Muscle of arm (tissue), 12 donors: ENCODE results near the gene PRPS1. TPM values are rescaled to one million over a fixed set of nuclear protein-coding genes. Genes with fewer than 3 reads are reported as not detected.
"Not testable (repeated sequence)": the region's sequence is repeated elsewhere in the genome, so short reads cannot be mapped to it uniquely, and the experiment has no call there.

Experiments
- DNase-seq: peaks from one replicate; pipeline ENCODE4 v3.0.0-alpha.2; 2013
- polyA plus RNA-seq, 12 donors: library from polyadenylated mRNA; unstranded; fragments of 120-200 nt; gene quantifications; one replicate each; pipeline ENCODE4 v1.2.1, GENCODE V29; 2013; ENCODE audit not compliant: insufficient read length in 12 of 12

PRPS1 gene
- polyA plus RNA-seq, 12 donors, result 22.8 to 33.4 (median 26.5) TPM; not detected in 1

DNA sequence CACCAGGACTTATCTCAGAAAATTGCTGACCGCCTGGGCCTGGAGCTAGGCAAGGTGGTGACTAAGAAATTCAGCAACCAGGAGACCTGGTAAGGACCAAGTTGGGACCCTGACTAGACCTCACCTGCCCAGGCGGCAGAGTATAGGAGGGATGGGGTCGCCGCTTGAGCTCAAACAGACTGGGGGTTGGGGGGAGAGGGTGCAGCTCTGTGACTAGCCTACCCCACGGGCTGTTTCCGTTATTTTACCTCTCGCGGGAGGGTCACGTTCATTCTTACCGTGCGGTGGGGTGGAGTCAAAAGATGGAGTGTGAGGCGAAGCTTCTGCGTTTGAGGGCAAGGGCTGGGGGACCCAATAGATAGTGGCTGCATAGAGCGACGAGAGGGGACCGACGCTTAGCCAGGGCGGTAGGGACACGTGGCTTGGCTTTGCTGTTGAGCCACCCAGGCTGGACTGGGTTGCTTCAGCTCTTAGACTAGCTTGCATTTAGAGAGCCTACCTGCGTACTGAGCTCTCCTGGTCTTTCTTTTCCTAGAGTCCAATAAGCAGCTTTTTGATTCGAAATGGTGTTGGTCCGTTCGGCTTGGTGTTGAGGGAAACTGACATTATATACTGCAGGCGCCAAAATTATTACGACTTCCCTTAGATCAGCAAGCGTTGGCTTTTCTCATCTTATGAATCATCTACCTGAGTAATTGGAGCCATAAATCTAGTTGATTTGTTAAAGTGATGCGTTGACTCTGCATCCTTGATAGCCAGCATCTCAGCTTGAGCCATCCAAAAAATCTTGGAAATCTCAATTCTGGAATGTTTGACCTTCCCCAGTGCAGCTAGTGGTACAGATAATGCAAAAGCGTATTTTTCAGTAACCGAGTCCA is 591 bp downstream of the PRPS1 start:
- peak; percentile 38 for DNase-seq

DNA sequence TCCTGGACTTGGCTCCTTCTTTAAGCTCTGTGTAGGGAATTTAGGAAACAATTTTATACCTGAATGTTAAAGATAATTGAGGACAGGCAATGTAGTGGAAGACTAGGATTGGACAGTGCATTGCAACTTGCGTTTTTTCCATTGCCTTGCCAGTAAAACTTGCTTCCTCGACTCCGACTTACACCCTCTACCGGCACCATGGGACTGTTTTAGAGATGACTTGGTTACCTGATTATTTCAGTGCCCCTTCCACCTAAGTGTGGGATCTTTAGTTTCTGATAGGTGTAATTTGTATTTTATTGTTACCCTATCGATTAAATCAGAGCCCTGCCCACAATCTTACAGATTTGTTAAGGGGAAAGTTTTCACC is 1.2 kb downstream of the PRPS1 start:
- DNase-seq, result peak; percentile 26

DNA sequence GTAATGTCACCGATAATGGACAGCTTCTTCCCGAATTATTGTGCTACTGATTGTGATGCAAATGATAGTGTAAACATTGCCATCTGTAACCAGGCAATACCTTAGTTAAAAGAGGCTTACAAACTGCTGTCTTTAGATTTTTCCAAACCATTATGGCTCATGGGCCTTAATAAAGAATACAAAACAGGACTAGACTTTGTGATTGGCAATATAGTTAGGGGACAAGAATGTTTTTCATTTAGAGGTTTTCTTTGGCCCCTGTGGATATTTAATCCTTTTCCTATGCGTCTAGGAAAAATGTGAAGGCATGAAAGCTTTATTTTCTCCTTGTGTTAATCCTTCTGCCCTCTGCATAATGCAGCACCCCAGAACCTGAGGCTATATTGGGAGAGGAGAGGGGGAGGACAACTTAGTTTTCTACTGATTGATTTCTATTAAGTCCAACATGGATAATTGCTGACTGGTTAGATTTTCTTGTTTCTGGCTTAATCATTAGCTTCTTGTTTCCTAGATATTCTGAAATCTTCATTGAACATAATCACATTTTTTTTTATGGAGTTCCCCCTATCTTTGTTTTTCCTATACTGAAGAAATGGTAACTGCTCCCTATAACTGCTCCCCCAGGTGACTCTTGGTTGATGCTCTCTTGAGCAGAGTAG is 1.9 kb downstream of the PRPS1 start:
- DNase-seq, result no peak

DNA sequence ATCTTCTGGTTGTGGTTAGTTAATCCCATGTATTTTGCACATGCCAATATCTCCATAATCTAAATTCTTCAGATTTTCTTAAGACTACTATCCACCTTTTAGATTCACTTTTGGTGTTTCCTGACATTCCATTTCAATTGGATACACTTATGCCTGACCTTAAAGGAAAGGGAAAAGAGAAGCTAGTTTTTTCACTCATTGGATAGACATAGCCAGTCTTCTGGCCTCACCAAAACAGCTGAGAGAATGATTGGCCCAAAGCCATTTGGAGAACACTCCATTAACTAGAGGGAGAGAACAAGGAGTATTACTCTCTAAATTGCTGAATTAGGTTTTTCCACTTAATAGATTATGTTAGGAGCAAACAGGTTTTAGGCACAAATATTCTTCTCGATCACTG is 4.0 kb downstream of the PRPS1 start:
- no peak for DNase-seq

DNA sequence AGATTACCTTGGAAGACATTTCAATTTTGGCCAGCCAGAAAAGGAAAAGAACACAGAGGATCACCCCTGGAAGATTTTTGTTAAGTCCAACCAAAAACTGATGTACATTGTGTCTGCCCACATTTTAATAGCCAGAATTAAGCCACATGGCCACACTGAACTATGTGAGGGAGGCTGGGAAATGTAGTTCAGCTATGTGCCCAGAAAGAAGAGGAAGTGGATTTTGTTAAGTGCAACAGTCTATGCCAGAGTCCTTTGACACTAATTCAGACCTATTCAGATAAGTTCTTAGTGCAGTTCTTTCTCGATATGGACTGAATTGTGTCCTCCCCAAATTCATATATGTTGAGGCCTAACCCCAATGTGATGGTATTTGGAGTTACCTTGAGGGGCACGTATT is 18.4 kb downstream of the PRPS1 start:
- no peak for DNase-seq

DNA sequence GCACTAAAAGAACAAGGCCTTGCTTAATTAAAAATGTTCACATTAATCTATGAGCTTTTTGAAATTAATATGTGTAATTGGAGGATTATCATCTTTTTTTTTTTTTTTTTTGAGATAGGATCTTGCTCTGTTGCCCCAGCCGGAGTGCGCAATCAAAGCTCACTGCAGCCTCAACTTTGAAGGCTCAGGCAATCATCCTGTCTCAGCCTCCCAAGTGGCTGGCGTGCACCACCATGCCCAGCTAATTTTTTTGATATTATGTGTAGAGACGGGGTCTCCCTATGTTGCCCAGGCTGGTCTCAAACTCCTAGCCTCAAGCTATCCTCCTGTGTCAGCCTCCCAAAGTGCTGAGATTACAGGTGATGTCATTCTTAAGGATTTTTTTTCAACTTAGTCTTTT is 20.0 kb downstream of the PRPS1 start:
- no peak for DNase-seq

DNA sequence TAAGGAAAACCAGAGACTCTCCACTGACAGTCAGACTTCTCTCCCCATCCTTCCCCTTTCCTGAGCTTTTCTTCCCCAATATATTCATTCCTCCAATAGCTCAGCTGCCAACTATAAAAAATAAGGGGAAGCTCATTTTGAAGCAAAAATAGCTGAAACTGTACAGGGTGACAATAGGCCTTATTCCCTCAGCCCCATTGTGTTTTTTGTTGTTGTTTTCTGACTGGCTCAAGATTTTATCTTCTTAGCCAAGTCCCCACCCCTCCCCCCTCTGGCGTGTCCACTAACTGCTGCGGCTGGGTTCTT is 26.2 kb downstream of the PRPS1 start:
- DNase-seq, result no peak

DNA sequence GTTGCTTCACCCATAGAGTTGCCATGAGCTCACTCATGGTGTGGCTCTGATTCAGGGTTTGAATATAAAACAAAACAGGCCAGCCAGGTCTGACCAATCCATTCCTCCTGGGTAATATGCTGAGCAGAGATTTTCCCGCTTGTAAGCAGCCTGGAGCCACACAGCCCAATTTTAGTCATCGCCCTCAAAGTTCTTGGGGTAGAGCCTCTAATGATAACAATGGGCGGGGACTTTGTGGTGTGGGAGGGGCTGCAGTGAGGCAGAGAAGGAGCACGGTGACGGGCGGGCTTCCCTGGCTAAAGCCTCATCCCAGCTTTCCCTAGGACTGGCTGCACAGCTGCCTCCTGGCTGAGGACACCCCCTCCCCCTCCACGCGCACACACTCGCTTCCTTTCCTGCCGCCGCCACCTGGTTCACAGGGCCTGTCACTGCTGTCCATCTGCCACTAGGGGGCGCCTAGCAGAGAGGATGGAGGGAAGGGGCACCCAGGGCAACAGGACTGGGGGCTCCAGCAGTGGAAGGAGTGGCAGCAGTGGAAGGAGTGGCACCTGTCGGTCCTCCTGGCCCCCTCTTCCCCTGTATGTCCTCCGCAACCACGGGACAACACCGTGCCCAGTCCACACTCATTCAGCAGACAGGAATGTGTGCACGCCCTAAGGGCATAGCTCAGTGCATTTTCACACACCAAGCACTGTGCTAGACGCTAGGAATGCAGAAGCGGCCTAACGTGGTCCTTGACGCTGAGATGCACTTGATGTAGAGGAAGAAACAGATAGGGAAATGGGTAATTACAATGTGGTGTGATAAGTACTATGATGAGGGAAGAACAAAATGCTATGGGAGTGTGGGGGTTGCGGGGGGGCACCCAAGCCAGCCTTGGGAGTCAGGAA is 26.8 kb downstream of the PRPS1 start:
- DNase-seq, result no peak

DNA sequence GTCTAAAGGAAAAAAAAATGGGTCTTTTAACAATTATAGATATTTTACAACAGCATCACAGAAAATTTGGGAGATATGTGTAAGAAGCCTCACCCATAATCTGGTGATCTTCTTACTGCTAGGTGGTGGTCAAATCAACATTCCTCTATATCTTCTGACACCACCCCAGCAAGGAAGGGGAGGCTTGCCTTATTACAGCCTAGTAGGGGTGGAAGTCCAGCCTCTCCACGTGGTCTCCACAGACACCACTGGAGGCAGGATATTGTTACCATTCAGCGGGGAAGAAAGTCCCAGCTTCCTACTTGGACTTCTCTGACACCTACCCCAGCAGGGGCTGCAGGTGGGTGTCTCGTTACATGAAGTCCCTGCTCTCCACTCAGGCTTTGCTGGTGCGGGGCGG is 28.7 kb downstream of the PRPS1 start:
- DNase-seq, result no peak

DNA sequence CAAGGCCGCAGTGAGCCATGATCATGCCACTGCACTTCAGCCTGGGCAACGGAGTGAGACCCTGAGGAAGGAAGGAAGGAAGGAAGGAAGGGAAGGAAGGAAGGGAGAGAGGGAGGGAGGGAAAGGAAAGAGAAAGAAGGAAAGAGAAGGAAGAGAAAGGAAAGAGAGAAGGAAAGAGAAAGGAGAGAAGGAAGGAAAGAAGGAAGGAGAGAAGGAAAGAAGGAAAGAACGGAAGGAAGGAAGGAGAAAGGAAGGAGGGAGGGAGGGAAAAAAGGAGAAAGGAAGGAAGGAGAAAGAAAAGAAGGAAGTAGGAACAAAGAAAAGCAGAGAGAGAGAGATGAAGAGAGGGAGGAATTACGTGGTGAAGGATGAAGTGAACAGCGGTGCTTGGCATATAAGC is 30.4 kb downstream of the PRPS1 start:
- DNase-seq, result no peak

DNA sequence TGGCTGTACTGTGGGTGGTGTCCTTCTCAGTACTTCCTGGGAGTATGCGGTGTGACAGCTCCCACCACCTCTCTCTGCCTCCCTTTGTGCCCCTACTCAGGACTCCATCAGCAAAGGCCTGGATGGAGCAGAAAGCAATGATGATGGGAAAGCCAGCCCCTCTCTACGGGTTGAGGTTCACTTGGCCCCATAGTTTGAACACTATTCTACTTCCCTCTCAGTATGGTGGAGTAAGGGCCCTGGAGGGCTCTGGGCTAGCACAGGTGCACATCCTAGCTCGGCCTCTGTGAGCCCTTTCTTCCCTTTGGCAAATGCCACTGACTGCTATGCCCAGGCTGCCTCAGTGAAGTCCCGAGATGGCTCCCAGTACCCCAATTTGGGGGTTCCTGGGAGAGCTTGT is 31.0 kb downstream of the PRPS1 start:
- no peak for DNase-seq

DNA sequence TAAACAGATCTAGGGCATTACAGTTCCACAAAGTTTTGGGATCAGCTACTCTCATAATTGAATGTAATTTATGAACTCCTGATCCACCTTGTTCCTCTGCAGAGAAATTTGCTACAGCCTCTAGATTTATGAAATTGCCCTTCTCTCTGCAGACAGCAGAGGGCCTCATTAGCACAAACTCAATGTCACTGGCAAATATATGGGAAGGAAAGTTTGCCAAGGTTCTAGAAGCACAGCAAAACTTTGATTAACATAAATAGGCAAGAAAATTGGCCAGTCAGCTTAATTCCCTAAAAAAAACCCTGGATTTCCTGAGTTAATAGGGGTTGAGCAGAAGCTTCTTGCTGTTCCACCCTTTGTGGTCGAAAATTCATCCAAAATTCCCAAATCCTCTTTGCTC is 31.5 kb downstream of the PRPS1 start:
- DNase-seq, result no peak

DNA sequence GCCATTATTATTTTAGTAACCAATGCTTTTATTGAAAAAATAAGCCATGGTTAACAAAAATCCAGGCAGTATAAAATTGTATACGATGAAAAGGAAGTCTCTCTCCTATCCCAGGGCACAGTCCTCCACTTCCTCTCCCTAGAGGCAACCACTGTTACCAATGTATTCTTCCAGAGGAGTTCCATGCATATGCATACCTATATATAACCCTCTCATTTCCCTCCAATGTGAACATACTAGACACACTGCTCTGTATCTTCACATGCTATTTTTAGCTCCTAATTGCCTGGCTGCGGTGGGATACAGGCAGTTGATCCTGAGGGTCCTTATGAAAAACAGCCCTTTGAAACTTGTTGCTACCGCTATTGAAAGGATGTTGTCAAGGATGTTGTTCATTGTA is 33.8 kb downstream of the PRPS1 start:
- DNase-seq, result no peak

DNA sequence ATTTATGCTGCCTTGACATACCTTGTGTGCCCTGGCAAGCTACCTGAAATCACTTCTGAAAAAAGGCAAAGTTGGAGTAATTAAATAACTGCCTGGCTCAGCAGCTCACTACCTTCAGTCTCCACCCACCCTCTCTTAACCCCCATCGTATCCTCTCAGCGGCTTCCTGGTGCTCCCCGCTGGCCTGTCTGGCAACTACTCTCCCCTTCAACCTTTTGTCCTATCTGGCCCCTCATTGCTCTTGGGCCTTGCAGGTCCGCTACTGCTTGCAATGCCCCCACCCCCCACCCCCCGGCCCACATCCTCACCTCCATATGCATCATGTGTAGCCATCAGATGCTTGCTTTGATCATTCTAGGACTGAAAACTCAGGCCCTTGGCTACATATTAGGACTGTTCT is 34.5 kb downstream of the PRPS1 start:
- no peak for DNase-seq

DNA sequence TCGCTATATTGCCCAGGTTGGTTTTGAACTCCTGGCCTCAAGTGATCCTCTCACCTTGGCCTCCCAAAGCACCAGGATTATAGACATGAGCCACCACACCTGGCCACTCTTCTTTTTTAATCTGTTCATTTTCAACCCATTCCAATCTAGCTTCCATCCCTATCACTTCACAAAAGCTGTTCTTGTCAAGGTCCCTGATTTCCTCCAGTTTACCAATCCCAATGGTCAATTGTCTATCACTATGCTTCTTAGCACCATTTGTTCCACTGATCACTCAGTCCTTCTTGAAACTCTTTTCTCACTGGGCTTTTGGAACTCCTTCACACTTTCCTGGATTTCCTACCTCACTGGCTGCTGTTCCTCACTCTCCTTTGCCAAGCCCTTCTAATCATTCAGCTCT is 38.6 kb downstream of the PRPS1 start:
- DNase-seq, result no peak

DNA sequence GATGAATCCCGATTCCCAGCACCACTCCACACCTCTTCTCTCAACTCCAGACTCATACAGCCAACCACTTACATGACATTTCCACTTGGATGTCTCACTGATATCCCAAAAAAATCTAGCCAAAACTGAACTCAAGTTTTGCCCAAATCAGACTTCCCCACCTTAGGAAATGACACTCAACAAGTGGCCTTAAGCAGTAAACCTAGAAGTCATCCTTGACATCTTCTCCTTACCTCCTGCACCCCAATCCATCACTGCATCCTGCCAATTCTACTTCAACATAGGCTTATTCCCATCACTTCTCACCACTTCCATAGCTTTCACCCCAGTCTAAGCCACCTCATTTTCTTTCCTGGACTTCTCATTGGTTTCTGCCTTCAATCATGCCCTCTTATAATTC is 39.1 kb downstream of the PRPS1 start:
- DNase-seq, result no peak

DNA sequence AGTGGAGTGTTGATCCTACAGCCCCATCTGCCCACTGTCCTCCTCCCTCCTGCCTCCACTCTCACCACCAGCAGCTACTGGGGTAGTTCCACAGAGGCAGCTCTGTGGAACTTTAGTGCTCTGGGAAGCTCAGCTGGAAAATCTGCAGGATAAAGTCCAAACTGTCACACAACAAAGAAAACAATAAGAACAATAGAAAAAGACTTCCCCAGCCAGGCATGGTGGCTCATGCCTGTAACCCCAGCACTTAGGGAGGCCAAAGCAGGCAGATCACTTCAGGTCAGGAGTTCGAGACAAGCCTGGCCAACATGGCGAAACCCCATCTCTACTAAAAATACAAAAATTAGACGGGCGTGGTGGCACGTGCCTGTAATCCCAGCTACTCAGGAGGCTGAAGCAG is 40.4 kb downstream of the PRPS1 start:
- DNase-seq, result not testable (repeated sequence)

DNA sequence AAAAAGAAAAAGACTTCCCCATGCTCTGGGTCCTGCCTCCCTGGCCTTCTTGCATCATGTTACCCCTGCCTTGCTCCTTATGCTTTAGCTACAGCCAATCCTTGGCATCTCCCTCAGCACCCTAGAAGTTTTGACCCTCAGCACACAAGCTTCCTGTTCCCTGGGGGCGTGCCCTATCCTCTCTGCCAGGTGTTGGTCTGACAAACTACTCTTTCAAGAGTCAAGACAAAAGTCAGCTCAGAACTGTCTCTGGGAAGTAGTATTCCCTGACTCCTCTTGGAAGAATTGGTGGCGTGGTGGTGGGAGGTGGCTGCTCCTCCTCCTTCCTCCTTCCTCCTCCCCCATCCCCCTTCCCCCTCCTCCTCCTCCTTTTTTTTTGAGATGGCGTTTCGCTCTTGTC is 41.0 kb downstream of the PRPS1 start:
- no peak for DNase-seq

DNA sequence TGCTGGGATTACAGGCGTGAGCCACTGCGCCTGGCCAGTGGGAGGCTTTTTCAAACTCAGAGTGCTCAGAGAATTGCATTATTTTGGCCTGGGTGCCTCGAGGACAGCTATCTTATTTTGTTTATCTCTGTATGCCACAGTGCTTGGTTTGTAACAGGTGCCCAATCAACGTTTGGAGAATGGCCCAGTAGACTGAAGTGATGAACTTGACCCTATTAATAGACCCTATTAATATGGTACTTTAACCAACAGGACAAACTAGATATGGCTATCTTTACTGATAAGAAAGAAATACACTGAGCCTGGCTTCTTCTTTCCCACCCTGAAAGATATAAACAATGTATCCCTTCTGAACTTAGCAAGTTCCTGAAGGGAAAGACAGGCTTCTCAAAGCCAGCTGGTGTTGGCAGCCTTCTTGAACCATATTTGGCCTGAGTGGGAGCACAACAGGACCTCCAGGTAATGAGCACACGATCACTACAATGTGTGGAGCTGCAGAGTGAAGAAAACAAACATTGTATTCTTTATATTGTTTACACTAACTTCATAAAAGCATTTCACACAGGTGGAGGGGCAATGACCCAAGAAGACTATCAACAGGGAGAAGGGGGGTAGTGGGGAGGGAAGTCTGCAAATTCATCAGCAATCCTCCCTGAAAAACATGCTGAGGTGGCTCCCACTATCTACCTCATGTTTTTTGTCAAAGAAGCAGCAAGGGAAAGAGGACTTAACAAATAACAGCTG is 41.7 kb downstream of the PRPS1 start:
- no peak for DNase-seq

DNA sequence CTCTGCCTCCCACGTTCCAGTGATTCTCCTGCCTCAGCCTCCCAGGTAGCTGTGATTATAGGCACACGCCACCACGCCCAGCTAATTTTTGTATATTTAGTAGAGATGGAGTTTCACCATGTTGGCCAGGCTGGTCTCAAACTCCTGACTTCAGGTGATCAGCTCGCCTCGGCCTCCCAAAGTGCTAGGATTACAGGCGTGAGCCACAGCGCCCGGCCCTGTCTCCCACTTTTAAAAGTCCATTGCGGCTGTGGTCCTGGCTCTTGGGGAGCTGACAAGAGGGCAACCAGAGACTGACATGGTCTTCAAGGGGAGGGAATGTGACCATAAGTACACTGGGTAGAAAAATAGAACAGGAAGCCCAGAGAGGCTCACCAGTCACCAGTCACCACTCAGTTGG is 42.9 kb downstream of the PRPS1 start:
- DNase-seq, result not testable (repeated sequence)

DNA sequence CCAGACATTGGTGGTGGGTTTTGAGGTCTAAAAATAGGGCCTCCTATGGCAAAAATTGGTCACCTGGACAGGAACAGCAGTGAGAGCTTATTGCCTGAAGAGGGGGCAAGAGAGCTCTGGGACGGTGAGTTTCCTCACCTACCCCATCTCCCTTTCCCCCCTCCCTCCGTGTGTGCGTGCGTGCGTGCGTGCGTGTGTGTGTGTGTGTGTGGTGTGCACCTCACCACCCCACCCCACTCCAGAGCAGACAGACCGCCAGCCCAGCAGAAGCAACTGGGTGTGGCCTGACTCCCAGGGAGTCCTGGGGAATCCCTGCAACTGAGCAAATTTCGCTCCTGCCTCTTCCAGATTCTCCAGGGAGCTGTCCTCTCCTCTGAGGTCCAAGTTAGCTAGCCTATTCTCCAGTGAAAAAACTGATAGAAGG is 44.7 kb downstream of the PRPS1 start:
- DNase-seq, result no peak

DNA sequence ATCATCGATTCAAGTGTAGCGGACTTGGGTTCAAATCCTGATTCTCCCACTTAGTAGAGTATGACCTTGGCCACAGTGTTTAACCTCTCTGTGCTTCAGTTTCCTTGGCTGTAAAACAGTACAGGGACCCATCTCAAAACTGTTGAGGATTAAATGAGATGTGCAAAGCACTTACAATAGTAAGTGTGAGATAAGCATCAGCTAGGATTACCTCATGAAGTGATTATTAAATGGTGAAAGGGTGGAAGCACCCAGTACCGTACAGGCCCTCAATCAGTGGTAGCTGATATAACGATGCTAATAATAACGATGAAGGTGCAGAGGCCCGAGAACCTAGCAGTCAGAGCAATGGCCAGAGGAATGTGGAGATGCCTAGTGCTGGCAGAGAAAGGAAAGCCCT is 45.1 kb downstream of the PRPS1 start:
- no peak for DNase-seq
